Fibroblast of peridontal ligament (primary cell): ENCODE data around the gene CLEC4G.

Source experiments
- DNase-seq: peaks from one replicate; pipeline ENCODE4 v3.0.0-alpha.2; 2010; ENCODE audit errors: extremely low read depth

The CLEC4G gene

GRCh38 chr19:7697721-7698287, 34.1 kb downstream of the CLEC4G start:
- no peak for DNase-seq

GRCh38 chr19:7694499-7694898, 37.4 kb downstream of the CLEC4G start:
- DNase-seq = no peak

GRCh38 chr19:7692417-7693088, 39.4 kb downstream of the CLEC4G start:
- no peak for DNase-seq

GRCh38 chr19:7691497-7691896, 40.4 kb downstream of the CLEC4G start:
- DNase-seq = no peak

- no peak for DNase-seq
These were observed 41.1 kb downstream of the CLEC4G start for GRCh38 chr19:7690779-7691258.

GRCh38 chr19:7689165-7689564, 42.7 kb downstream of the CLEC4G start:
- no peak for DNase-seq

- DNase-seq = no peak
These were observed 44.7 kb downstream of the CLEC4G start for GRCh38 chr19:7687177-7687576.

- no peak for DNase-seq
These were observed 46.1 kb downstream of the CLEC4G start for GRCh38 chr19:7685546-7686445.

GRCh38 chr19:7682175-7682855, 49.6 kb downstream of the CLEC4G start:
- no peak for DNase-seq

GRCh38 chr19:7681340-7682174, 50.4 kb downstream of the CLEC4G start:
- DNase-seq = peak; percentile 68

- DNase-seq = peak; percentile 59
These were observed 51.1 kb downstream of the CLEC4G start, which contains the start of gene TRAPPC5 for GRCh38 chr19:7680606-7681339. TSS of gene TRAPPC5 (plus strand) at chr19:7680833. CDS start at chr19:7682254, 1,421 bp downstream.

GRCh38 chr19:7679771-7680605, 51.9 kb downstream of the CLEC4G start:
- DNase-seq = no peak

- DNase-seq = no peak
These were observed 52.7 kb downstream of the CLEC4G start for GRCh38 chr19:7678971-7679751.
